GM12878 (cell line): Measurements from ENCODE around the gene EMP3. TPM values are rescaled to one million over a fixed set of nuclear protein-coding genes. Genes with fewer than 3 reads are reported as not detected.

Experiments used
- ATAC-seq: fragments of 200-7000 bp; cut with Tn5 transposase; 3 replicates; pipeline ENCODE4 v1.9.1; 2020; ENCODE audit warnings: mild to moderate bottlenecking, moderate library complexity
- BruUV-seq: library from RNA; stranded (reverse); fragments of 400-500 nt; replicated peaks from 2 replicates; lab custom pipeline; 2021; lab: Mats Ljungman, UMichigan
- CTCF ChIA-PET: fragments of 300-600 bp; sonication (Branson Sonifier 250); formaldehyde crosslinking; extraction: SDS; loops from one replicate; lab custom pipeline; 2021; ENCODE audit warnings: inconsistent platforms; lab: Yijun Ruan, JAX
- POLR2A ChIA-PET: fragments of 350-600 bp; formaldehyde crosslinking; extraction: SDS; loops from one replicate; lab custom pipeline; 2021; ENCODE audit warnings: inconsistent platforms; lab: Charles Lee
- RAD21 ChIA-PET: fragments of 300-600 bp; sonication (Branson Sonifier 250); formaldehyde crosslinking; loops from one replicate; lab custom pipeline; 2023; ENCODE audit warnings: antibody characterized with exemption; ENCODE audit not compliant: unreplicated experiment; lab: Charles Lee
- SMC1A ChIA-PET: fragments of 300-600 bp; sonication (Branson Sonifier 250); formaldehyde crosslinking; loops from one replicate; lab custom pipeline; 2023; ENCODE audit not compliant: unreplicated experiment, uncharacterized antibody; lab: Charles Lee
- DNase-seq: peaks from one replicate; pipeline ENCODE4 v3.0.0-alpha.2; 2011; ENCODE audit warnings: low read depth, low spot score
- FAIRE-seq: peaks from 3 replicates; lab custom pipeline; 2011; peaks lifted over from hg19 to GRCh38; lab: Jason Lieb, UNC
- H2AFZ ChIP-seq: 2 replicates; pipeline ENCODE4 v1.6.0; 2011; ENCODE audit warnings: low read depth, low read length, control low read depth; ENCODE audit not compliant: control insufficient read depth
- H3K27ac ChIP-seq: 2 replicates; pipeline ENCODE4 v1.5.1; 2011; ENCODE audit warnings: control low read depth; ENCODE audit not compliant: control insufficient read depth, insufficient read depth
- H3K27me3 ChIP-seq, 2 experiments: replicated peaks in 1 of 2; 2 replicates each; pipeline versions ENCODE4 v1.6.0 to v1.6.1; 2011; ENCODE audit warnings: low read length in 1 of 2; ENCODE audit not compliant: control insufficient read depth in 2 of 2, insufficient read depth in 2 of 2
- H3K36me3 ChIP-seq, 2 experiments: 2 replicates each; pipeline ENCODE4 v1.5.1; 2011; ENCODE audit warnings: low read length in 1 of 2; ENCODE audit not compliant: control insufficient read depth in 2 of 2, insufficient read depth in 2 of 2
- H3K4me1 ChIP-seq: 2 replicates; pipeline ENCODE4 v1.6.1; 2011; ENCODE audit warnings: mild to moderate bottlenecking, low read length, moderate library complexity, mixed read lengths; ENCODE audit not compliant: control insufficient read depth, insufficient read depth
- H3K4me2 ChIP-seq: 2 replicates; pipeline ENCODE4 v1.6.0; 2011; ENCODE audit warnings: control low read depth; ENCODE audit not compliant: control insufficient read depth, insufficient read depth
- H3K4me3 ChIP-seq: fragments of 200-600 bp; sonication (generic); 2 replicates; pipeline ENCODE4 v1.5.1; 2016
- H3K79me2 ChIP-seq: 2 replicates; pipeline ENCODE4 v1.6.0; 2011; ENCODE audit warnings: low read length; ENCODE audit not compliant: control insufficient read depth, insufficient read depth
- H3K9ac ChIP-seq: 2 replicates; pipeline ENCODE4 v1.8.0; 2011; ENCODE audit warnings: low read length, control low read depth, mixed read lengths; ENCODE audit not compliant: control insufficient read depth, insufficient read depth
- H3K9me3 ChIP-seq: replicated peaks from 3 replicates; pipeline ENCODE4 v1.5.1; 2011; ENCODE audit warnings: mild to moderate bottlenecking, low read length; ENCODE audit not compliant: control insufficient read depth, insufficient read depth
- H4K20me1 ChIP-seq: 2 replicates; pipeline ENCODE4 v1.6.0; 2011; ENCODE audit not compliant: control insufficient read depth, insufficient read depth
- CBX5 ChIP-seq: sonication (generic); IDR thresholded peaks from 2 replicates; pipeline ENCODE4 v1.6.1; 2016; ENCODE audit warnings: low read depth, moderate library complexity, mild to moderate bottlenecking, inconsistent platforms
- IRF4 ChIP-seq: IDR thresholded peaks from 2 replicates; pipeline ENCODE4 v1.6.1; 2011; ENCODE audit warnings: low read depth, low read length
- MYC ChIP-seq: IDR thresholded peaks from 2 replicates; pipeline ENCODE4 v1.6.1; 2011; ENCODE audit warnings: mild to moderate bottlenecking, low read length, moderate library complexity, inconsistent platforms; ENCODE audit not compliant: insufficient read depth, insufficient replicate concordance, insufficient read length, severe bottlenecking
- NRF1 ChIP-seq: conservative IDR thresholded peaks from 2 replicates; pipeline ENCODE4 v1.6.1; 2011; ENCODE audit warnings: mild to moderate bottlenecking, low read depth, low read length, improper control_type of control experiment
- RB1 ChIP-seq: fragments of 450-650 bp; formaldehyde crosslinking; IDR thresholded peaks from 2 replicates; pipeline ENCODE4 v1.6.1; 2017; ENCODE audit warnings: mild to moderate bottlenecking, borderline replicate concordance
- RBBP5 ChIP-seq: fragments of 200-600 bp; sonication (generic); conservative IDR thresholded peaks from 2 replicates; pipeline ENCODE4 v1.6.1; 2016
- SUZ12 ChIP-seq: fragments of 200-600 bp; sonication (generic); IDR thresholded peaks from one replicate; pipeline ENCODE4 v1.6.1; 2018; ENCODE audit warnings: antibody characterized with exemption, mild to moderate bottlenecking; ENCODE audit not compliant: unreplicated experiment
- WRNIP1 ChIP-seq: IDR thresholded peaks from 2 replicates; pipeline ENCODE4 v1.6.1; 2011; ENCODE audit warnings: low read depth, low read length, improper control_type of control experiment, borderline replicate concordance
- ZBTB11 ChIP-seq: fragments of 450-650 bp; formaldehyde crosslinking; IDR thresholded peaks from 2 replicates; pipeline ENCODE4 v1.5.0; 2022; ENCODE audit warnings: mild to moderate bottlenecking, missing genetic modification characterization
- WGBS: methylation state at CpG from one replicate; pipeline ENCODE4 v1.1.6; 2016; ENCODE audit warnings: low lambda C conversion rate; ENCODE audit not compliant: insufficient replicate concordance, insufficient coverage; ENCODE audit errors: missing lambda C conversion rate; 5-methylcytosine and 5-hydroxymethylcytosine counted together
- in situ Hi-C: fragments of 300-500 bp; cut with MboI; formaldehyde crosslinking; loops from 9 replicates; pipeline ENCODE4 v1.14.3; 2018; ENCODE audit warnings: mixed read lengths
- intact Hi-C: fragments of 100-400 bp; cut with micrococcal nuclease; formaldehyde crosslinking; loops from one replicate; pipeline ENCODE4 v1.14.2; 2022; ENCODE audit not compliant: unreplicated experiment
- polyA plus RNA-seq, 11 experiments: library from polyadenylated mRNA; depleted of rRNA in 4 of 11; unstranded in 6 of 11; stranded (reverse) in 5 of 11; fragments of >200 nt; fragmentation: Nextera tagmentation in 4 of 11; fragmentation: Illumina TruSeq in 1 of 11; extraction: Ambion mirVana in 4 of 11; extraction: Trizol in 1 of 11; gene quantifications; 1 replicate in 1 of 11; 2 replicates in 10 of 11; pipeline versions ENCODE4 v1.2.1 to v1.2.3, GENCODE V29; 2011 to 2016; ENCODE audit warnings: inconsistent platforms in 2 of 11, missing spikeins in 2 of 11, low read depth in 1 of 11
- total RNA-seq, 4 experiments: library from RNA; depleted of rRNA in 3 of 4; stranded (reverse); fragments of >200 nt in 3 of 4; fragmentation: Illumina TruSeq in 1 of 4; extraction: Trizol in 1 of 4; gene quantifications; 2 replicates each; pipeline versions ENCODE4 v1.2.1 to v1.2.3, GENCODE V29; 2013 to 2021
- TF ChIP-seq, protein P1 (sequence below): fragments of 450-650 bp; IDR thresholded peaks from 2 replicates; pipeline ENCODE4 v1.6.1; 2014; ENCODE audit warnings: mild to moderate bottlenecking
- TF ChIP-seq, protein P2 (sequence below): IDR thresholded peaks from 2 replicates; pipeline ENCODE4 v1.6.1; 2011; ENCODE audit warnings: borderline replicate concordance, low read depth, mild to moderate bottlenecking, moderate library complexity, low read length; ENCODE audit not compliant: insufficient read depth, poor library complexity, severe bottlenecking

EMP3 gene
- total and polyA plus RNA-seq, 10 of the 15 experiments (the other 5 are each of a cell fraction or from before 2014, with no cell fraction given), result 53.2 to 224 (median 134) TPM

GRCh38 chr19:48359123-48359522, 33.8 kb downstream of the EMP3 start (continued):
- TF ChIP-seq ZBTB11 (CRISPR knock-in tag), result no peak
- TF ChIP-seq MYC, result no peak
- TF ChIP-seq, protein P1, sequence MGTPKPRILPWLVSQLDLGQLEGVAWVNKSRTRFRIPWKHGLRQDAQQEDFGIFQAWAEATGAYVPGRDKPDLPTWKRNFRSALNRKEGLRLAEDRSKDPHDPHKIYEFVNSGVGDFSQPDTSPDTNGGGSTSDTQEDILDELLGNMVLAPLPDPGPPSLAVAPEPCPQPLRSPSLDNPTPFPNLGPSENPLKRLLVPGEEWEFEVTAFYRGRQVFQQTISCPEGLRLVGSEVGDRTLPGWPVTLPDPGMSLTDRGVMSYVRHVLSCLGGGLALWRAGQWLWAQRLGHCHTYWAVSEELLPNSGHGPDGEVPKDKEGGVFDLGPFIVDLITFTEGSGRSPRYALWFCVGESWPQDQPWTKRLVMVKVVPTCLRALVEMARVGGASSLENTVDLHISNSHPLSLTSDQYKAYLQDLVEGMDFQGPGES, result no peak
- TF ChIP-seq RBBP5, result no peak
- TF ChIP-seq WRNIP1, result no peak
- no peak for TF ChIP-seq RB1
- no peak for TF ChIP-seq SUZ12
- TF ChIP-seq NRF1, result no peak

DNA sequence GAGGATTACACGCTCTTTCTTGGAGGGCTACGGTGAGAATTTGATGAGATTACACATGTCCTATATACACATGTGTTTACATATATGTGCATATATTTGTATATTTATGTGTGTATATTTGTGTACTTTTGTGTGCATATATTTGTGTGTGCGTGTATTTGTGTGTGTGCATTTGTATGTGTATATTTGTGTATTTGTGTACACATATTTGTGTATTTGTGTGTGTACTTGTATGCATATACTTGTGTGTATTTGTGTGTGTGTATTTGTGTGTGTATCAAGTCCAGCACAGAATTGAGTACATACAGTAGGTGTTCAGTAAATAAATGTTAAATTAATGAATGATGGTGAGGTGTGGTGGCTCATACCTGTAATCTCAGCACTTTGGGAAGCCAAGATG, 36.6 kb downstream of the EMP3 start:
- Histone ChIP-seq H3K9ac (no peak overlapping the region), H3K4me2 (no peak overlapping the region), H3K9me3 (no peaks in the 10 kb centered on the region), H3K27ac (no peak overlapping the region), H2AFZ (no peak overlapping the region), H3K79me2 (peaks cover 3% of the 10 kb centered on the region), H3K36me3 (no peaks in the 10 kb centered on the region), H3K4me3 (no peak overlapping the region), H3K27me3 (no peaks in the 10 kb centered on the region), H4K20me1 (no peaks in the 10 kb centered on the region), H3K4me1 (peaks cover 9% of the 10 kb centered on the region; the same call in 1 of the 2 replicates)
- SMC1A ChIA-PET, result no interaction called here
- RAD21 ChIA-PET, result no interaction called here
- no peak for DNase-seq
- intact Hi-C loops (loop anchor here (5.0 kb wide), 1 partner anchor 130 kb away; no protein-coding TSS in a partner anchor), in situ Hi-C loops (no loop called here)
- ATAC-seq, result no peak
- 100% methylated on average over 3 of the region's 3 CpGs for WGBS
- CTCF ChIA-PET, result interaction anchor here (1.1 kb wide), 1 partner anchor 29 kb away, joined by 8 read pairs; the partner anchor contains the start of gene KDELR1
- TF ChIP-seq CBX5, result no peak
- TF ChIP-seq, protein P2, sequence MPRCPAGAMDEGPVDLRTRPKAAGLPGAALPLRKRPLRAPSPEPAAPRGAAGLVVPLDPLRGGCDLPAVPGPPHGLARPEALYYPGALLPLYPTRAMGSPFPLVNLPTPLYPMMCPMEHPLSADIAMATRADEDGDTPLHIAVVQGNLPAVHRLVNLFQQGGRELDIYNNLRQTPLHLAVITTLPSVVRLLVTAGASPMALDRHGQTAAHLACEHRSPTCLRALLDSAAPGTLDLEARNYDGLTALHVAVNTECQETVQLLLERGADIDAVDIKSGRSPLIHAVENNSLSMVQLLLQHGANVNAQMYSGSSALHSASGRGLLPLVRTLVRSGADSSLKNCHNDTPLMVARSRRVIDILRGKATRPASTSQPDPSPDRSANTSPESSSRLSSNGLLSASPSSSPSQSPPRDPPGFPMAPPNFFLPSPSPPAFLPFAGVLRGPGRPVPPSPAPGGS, result peak; percentile 17
- no peak for TF ChIP-seq IRF4
- POLR2A ChIA-PET, result interaction anchor here (3.1 kb wide), 1 partner anchor 28 kb away, joined by 39 read pairs; no protein-coding TSS in a partner anchor
- BruUV-seq, result no TSS peak
- no peak for FAIRE-seq
